Measurements from ENCODE around the gene ARHGAP28. TPM values are rescaled to one million over a fixed set of nuclear protein-coding genes. Genes with fewer than 3 reads are reported as not detected.
A peak's percentile ranks its signal among the peaks of the same experiment; 100 is the strongest.

ARHGAP28 gene
- total RNA-seq, 1 donor from 2014 or later: 1.5 TPM

DNA sequence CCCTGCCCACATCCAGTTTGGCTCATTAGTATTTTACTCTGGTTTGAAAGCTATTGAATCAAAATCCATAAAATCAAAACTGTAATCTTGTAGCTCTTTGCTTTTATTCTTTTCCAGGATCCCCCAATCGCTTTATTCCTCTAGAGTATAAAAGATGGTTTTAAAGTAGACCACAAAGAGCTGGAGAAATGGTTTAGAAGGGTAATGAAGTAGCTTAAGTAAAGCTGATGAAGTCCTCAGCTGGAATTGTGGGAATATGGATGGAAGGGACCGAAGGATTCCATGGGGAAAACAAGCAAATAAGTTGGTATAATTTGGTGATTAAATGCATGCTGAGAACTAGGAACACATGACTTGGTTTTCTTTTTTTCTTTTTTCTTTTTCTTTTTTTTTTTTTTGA, 12.3 kb downstream of the ARHGAP28 start:
- Histone ChIP-seq H3K4me3 (no peak overlapping the region), H3K36me3 (no peaks in the 10 kb centered on the region), H3K27ac (replicated peaks) (peak overlapping the region; percentile 29), H3K4me1 (peaks cover 10% of the 10 kb centered on the region), H3K9me3 (replicated peaks) (no peaks in the 10 kb centered on the region), H3K27me3 (ENCODE audit: low read depth) (no peaks in the 10 kb centered on the region)
- intact Hi-C loops (cut with micrococcal nuclease): loop anchor here (5.0 kb wide), 1 partner anchor 56 kb away; no protein-coding TSS in a partner anchor
- no peak for DNase-seq
- TF ChIP-seq, protein P1, sequence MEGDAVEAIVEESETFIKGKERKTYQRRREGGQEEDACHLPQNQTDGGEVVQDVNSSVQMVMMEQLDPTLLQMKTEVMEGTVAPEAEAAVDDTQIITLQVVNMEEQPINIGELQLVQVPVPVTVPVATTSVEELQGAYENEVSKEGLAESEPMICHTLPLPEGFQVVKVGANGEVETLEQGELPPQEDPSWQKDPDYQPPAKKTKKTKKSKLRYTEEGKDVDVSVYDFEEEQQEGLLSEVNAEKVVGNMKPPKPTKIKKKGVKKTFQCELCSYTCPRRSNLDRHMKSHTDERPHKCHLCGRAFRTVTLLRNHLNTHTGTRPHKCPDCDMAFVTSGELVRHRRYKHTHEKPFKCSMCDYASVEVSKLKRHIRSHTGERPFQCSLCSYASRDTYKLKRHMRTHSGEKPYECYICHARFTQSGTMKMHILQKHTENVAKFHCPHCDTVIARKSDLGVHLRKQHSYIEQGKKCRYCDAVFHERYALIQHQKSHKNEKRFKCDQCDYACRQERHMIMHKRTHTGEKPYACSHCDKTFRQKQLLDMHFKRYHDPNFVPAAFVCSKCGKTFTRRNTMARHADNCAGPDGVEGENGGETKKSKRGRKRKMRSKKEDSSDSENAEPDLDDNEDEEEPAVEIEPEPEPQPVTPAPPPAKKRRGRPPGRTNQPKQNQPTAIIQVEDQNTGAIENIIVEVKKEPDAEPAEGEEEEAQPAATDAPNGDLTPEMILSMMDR (IDR thresholded peaks at IDR 0.05; ENCODE audit: borderline replicate concordance): no peak

DNA sequence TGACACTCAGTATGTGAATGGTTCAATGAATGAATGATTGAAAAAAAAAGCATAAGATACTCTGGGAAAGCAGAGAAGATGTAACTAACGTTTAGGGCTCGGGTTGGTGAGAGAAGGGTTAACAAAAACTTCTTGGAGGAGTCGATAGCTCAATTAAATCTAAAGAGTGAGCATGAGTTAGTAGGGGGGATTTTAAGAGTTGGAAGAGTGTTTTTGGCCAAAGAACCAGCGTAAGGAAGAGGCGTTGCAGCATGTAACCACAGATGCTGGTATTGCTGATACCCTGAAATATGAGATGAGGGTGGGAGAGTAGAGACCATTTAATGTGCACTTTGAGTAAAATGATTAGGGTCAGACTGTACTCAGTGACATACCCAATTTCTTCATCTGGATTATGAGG, 14.5 kb downstream of the ARHGAP28 start:
- no peak for DNase-seq
- Histone ChIP-seq H3K9me3 (replicated peaks) (no peaks in the 10 kb centered on the region), H3K27ac (replicated peaks) (no peak overlapping the region), H3K36me3 (no peaks in the 10 kb centered on the region), H3K4me1 (peaks cover 22% of the 10 kb centered on the region), H3K4me3 (no peak overlapping the region), H3K27me3 (ENCODE audit: low read depth) (no peaks in the 10 kb centered on the region)
- TF ChIP-seq, protein P1 (IDR thresholded peaks at IDR 0.05; ENCODE audit: borderline replicate concordance): no peak
- intact Hi-C loops (cut with micrococcal nuclease): loop anchor here (5.0 kb wide), 1 partner anchor 53 kb away; no protein-coding TSS in a partner anchor

DNA sequence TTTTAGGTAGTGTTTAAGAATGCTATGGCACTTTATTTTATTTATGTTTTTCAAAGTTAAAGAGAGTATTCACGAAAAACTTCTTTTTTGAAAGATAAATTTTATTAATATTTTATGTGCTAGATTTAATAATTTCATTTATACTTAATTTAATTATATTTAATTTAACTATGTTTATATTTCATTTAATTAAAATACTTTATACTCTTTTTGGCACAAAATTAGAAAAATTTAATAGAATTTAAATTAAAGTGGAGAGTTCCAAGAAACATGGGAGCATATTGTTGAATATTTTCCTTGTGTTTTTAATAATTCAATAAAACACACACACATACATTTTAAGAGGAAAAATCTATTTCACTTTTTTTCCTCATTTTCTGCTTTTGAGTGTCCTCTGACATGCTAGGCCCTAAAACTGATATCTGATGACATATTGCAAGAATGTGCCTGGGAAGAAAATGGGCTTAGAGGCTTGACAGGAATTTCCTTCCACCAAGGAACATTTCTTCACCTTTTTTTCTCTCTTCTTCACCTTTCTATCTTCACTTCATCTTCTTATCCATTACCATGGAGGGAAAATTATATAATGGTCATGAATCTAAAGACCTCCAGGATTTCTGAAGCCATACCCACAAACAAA, 15.4 kb downstream of the ARHGAP28 start:
- Histone ChIP-seq H3K4me3 (no peak overlapping the region), H3K36me3 (no peaks in the 10 kb centered on the region), H3K27ac (replicated peaks) (no peak overlapping the region), H3K4me1 (peaks cover 22% of the 10 kb centered on the region), H3K27me3 (ENCODE audit: low read depth) (no peaks in the 10 kb centered on the region), H3K9me3 (replicated peaks) (peaks cover 6% of the 10 kb centered on the region)
- TF ChIP-seq, protein P1 (IDR thresholded peaks at IDR 0.05; ENCODE audit: borderline replicate concordance): no peak
- intact Hi-C loops (cut with micrococcal nuclease): loop anchor here (5.0 kb wide), 1 partner anchor 52 kb away; no protein-coding TSS in a partner anchor
- no peak for DNase-seq

DNA sequence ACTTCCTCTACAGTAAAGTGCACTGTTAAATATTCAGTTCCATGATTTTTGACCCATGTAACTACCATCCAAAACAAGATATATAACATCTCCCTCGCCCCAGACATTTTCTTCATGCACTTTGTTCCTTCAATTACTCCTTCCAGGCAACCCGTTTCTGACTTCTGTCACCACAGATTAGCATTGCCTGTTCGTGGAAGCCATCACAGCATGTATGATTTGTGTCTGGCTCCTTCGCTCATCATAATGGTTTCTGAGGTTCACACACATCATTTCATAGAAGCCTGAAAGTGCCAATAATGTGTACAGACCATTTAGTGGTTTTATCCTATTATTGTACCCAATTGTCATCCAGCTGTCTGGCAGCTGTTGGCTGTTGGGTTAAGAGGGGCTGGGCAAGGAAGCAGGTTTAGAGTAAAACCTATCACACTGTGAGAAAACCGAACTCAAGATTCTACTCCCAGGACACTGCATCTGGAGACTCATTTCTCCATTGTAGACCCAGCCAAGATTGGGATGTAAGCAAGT, 16.1 kb downstream of the ARHGAP28 start:
- H3K27ac ChIP-seq (replicated peaks): no peak overlapping the region
- H3K9me3 ChIP-seq (replicated peaks): peaks cover 12% of the 10 kb centered on the region
- H3K4me3 ChIP-seq: no peak overlapping the region
- no peaks in the 10 kb centered on the region for H3K36me3 ChIP-seq
- TF ChIP-seq, protein P1 (IDR thresholded peaks at IDR 0.05; ENCODE audit: borderline replicate concordance): no peak
- no peak for DNase-seq
- H3K4me1 ChIP-seq: peaks cover 22% of the 10 kb centered on the region
- no peaks in the 10 kb centered on the region for H3K27me3 ChIP-seq (ENCODE audit: low read depth)
- intact Hi-C loops (cut with micrococcal nuclease): no loop called here

DNA sequence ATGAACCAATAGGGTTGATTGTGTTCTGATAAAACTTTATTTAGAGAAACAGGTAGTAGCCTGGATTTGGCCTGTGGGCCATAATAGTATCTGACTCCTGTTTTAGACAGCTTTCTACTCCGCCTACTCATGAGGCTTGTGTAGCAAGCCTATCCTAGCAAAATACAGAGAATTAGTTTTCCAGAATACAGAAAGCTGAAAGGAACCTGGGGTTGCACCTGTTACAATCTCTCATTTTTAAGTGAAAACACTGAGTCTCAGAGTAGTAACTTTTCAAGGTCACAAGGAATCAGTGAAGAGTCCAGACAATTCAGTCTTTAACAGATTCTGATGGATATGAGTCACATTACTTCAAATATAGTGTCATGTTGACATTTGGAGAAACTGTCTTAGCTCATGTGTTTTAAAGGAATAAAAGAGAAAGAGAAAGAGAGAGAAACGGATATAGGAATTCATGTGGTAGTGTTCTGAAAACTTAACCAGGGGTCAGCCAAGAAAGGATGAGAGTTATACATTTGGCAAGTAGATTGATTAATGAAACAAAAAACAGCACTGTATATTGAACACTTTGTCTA, 17.0 kb downstream of the ARHGAP28 start:
- TF ChIP-seq, protein P1 (IDR thresholded peaks at IDR 0.05; ENCODE audit: borderline replicate concordance): no peak
- Histone ChIP-seq H3K27me3 (ENCODE audit: low read depth) (no peaks in the 10 kb centered on the region), H3K9me3 (replicated peaks) (peaks cover 16% of the 10 kb centered on the region), H3K4me3 (no peak overlapping the region), H3K36me3 (no peaks in the 10 kb centered on the region), H3K27ac (replicated peaks) (no peak overlapping the region), H3K4me1 (peaks cover 13% of the 10 kb centered on the region)
- DNase-seq: no peak
- intact Hi-C loops (cut with micrococcal nuclease): no loop called here
